Measurements from ENCODE around the gene IL13RA1. TPM values are rescaled to one million over a fixed set of nuclear protein-coding genes. Genes with fewer than 3 reads are reported as not detected.

Gene IL13RA1
- 37.4 and 51.9 TPM in 2 replicates for total RNA-seq

GRCh38 chrX:118726887-118727685 lies at the start of gene IL13RA1:
IL13RA1 (plus strand) TSS chrX:118727606; CDS start chrX:118727639, 33 bp downstream.

GRCh38 chrX:118823263-118824172 lies 96.1 kb downstream of the IL13RA1 start, which contains the start of gene ZCCHC12:
ZCCHC12 (plus strand) TSS chrX:118823824; CDS start chrX:118825245, 1,421 bp downstream.

Other genes starting within 250 kb of the IL13RA1 start
- 16.5 and 26.2 TPM in 2 replicates for gene DOCK11, start 231.8 kb upstream of the IL13RA1 start, total RNA-seq
- gene ZCCHC12, start 96.2 kb downstream of the IL13RA1 start, total RNA-seq = under 0.01 TPM in 1 of 2 replicates, not detected in the other
- gene LONRF3, start 247.0 kb downstream of the IL13RA1 start, total RNA-seq = 0.19 and 1.7 TPM in 2 replicates